Activated CD8-positive, alpha-beta memory T cell treated with anti-CD3 and anti-CD28 coated beads for 4 hours (primary cell): ENCODE results near the gene ARL17B.
"Not testable (repeated sequence)": the region's sequence is repeated elsewhere in the genome, so short reads cannot be mapped to it uniquely, and the experiment has no call there.

Experiments used
- DNase-seq, 2 donors: peaks; one replicate each; pipeline ENCODE4 v3.0.0-alpha.2; 2020; ENCODE audit warnings: low read depth in 2 of 2

ARL17B gene

GRCh38 chr17:46290906-46291546, 70.5 kb downstream of the ARL17B start:
- not testable (repeated sequence) for DNase-seq

GRCh38 chr17:46287587-46287986, 74.0 kb downstream of the ARL17B start:
- DNase-seq: not testable (repeated sequence)

- peak; percentile 31 to 54 for DNase-seq
Observed at GRCh38 chr17:46286764-46287221, 74.8 kb downstream of the ARL17B start.

GRCh38 chr17:46285500-46285899, 76.1 kb downstream of the ARL17B start:
- not testable (repeated sequence) for DNase-seq

GRCh38 chr17:46284467-46284866, 77.1 kb downstream of the ARL17B start:
- peak in 1 of 2 donors; percentile 57 for DNase-seq

GRCh38 chr17:46282635-46283034, 78.9 kb downstream of the ARL17B start:
- not testable (repeated sequence) for DNase-seq

GRCh38 chr17:46281336-46281735, 80.2 kb downstream of the ARL17B start:
- DNase-seq: not testable (repeated sequence)

- not testable (repeated sequence) for DNase-seq
Observed at GRCh38 chr17:46276728-46277479, 84.7 kb downstream of the ARL17B start.

- no peak for DNase-seq
Observed at GRCh38 chr17:46274238-46274637, 87.3 kb downstream of the ARL17B start.

- DNase-seq: no peak
Observed at GRCh38 chr17:46273541-46274236, 87.9 kb downstream of the ARL17B start.

- DNase-seq: no peak
Observed at GRCh38 chr17:46270032-46270431, 91.5 kb downstream of the ARL17B start.

- peak; percentile 66 to 76 for DNase-seq
Observed at GRCh38 chr17:46266656-46267544, 94.7 kb downstream of the ARL17B start.

GRCh38 chr17:46266063-46266655, 95.4 kb downstream of the ARL17B start:
- DNase-seq: not testable (repeated sequence)

GRCh38 chr17:46264456-46265198, 96.9 kb downstream of the ARL17B start:
- no peak for DNase-seq

- no peak for DNase-seq
Observed at GRCh38 chr17:46262271-46262670, 99.3 kb downstream of the ARL17B start.

GRCh38 chr17:46259845-46260661, 101.5 kb downstream of the ARL17B start:
- DNase-seq: not testable (repeated sequence)

- not testable (repeated sequence) for DNase-seq
Observed at GRCh38 chr17:46256369-46256768, 105.2 kb downstream of the ARL17B start.

GRCh38 chr17:46254215-46254614, 107.4 kb downstream of the ARL17B start:
- DNase-seq: not testable (repeated sequence)

- peak; percentile 53 to 65 for DNase-seq
Observed at GRCh38 chr17:46253722-46254121, 107.8 kb downstream of the ARL17B start.
